Measurements from ENCODE around the gene ABCA2.

DNA sequence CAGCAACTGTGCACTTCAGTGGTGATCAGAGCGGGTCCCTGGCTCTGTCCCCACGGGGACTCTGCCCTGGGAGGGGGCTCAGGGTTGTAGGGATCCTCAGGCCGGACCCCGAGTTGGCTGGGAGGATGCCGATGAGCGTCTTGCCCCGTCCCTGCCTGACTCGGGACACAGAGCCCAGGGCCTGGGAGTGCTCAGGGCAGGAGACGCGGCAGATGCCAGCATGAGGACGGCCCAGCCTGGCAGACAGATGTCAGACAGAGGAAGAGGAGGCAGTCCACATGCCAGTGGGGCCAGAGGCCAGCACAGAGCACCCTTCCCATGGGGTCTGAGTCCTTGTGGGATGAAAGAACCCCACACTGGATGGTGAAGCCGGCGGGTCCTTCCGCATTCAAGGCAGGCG, 64.7 kb downstream of the ABCA2 start:
- TF ChIP-seq, protein P1, sequence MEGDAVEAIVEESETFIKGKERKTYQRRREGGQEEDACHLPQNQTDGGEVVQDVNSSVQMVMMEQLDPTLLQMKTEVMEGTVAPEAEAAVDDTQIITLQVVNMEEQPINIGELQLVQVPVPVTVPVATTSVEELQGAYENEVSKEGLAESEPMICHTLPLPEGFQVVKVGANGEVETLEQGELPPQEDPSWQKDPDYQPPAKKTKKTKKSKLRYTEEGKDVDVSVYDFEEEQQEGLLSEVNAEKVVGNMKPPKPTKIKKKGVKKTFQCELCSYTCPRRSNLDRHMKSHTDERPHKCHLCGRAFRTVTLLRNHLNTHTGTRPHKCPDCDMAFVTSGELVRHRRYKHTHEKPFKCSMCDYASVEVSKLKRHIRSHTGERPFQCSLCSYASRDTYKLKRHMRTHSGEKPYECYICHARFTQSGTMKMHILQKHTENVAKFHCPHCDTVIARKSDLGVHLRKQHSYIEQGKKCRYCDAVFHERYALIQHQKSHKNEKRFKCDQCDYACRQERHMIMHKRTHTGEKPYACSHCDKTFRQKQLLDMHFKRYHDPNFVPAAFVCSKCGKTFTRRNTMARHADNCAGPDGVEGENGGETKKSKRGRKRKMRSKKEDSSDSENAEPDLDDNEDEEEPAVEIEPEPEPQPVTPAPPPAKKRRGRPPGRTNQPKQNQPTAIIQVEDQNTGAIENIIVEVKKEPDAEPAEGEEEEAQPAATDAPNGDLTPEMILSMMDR (IDR thresholded peaks at IDR 0.05 in 4 of 5, conservative IDR thresholded peaks at IDR 0.05 in 1 of 5): no peak
- no peak for TF ChIP-seq POLR2A (IDR thresholded peaks at IDR 0.05)
